Keratinocyte (primary cell): Measurements from ENCODE around the gene PPP1R7. TPM values are rescaled to one million over a fixed set of nuclear protein-coding genes. Genes with fewer than 3 reads are reported as not detected.

Source experiments
- DNase-seq: peaks from one replicate; pipeline ENCODE4 v3.0.0-alpha.2; 2011; ENCODE audit warnings: low read depth, missing footprints, low spot score
- FAIRE-seq: peaks from 2 replicates; lab custom pipeline; 2011; peaks lifted over from hg19 to GRCh38; lab: Jason Lieb, UNC
- H2AFZ ChIP-seq: 2 replicates; pipeline ENCODE4 v1.6.0; 2012; ENCODE audit warnings: low read length, control low read depth, inconsistent platforms; ENCODE audit not compliant: control insufficient read depth
- H3K27ac ChIP-seq: 2 replicates; pipeline ENCODE4 v1.5.1; 2011; ENCODE audit warnings: low read length; ENCODE audit not compliant: control insufficient read depth, insufficient read depth
- H3K27me3 ChIP-seq: 3 replicates; pipeline ENCODE4 v1.6.0; 2011; ENCODE audit warnings: low read length; ENCODE audit not compliant: control insufficient read depth, insufficient read depth; ENCODE audit errors: extremely low read depth
- H3K36me3 ChIP-seq, 2 experiments: 2 replicates in 1 of 2; 3 replicates in 1 of 2; pipeline ENCODE4 v1.5.1; 2011; ENCODE audit warnings: low read length in 2 of 2, mild to moderate bottlenecking in 1 of 2; ENCODE audit not compliant: control insufficient read depth in 2 of 2, insufficient read depth in 2 of 2; ENCODE audit errors: extremely low read depth in 1 of 2
- H3K4me1 ChIP-seq: 3 replicates; pipeline ENCODE4 v1.5.1; 2011; ENCODE audit warnings: low read length; ENCODE audit not compliant: control insufficient read depth, insufficient read depth; ENCODE audit errors: extremely low read depth
- H3K4me2 ChIP-seq: 3 replicates; pipeline ENCODE4 v1.6.0; 2011; ENCODE audit warnings: low read depth, low read length; ENCODE audit not compliant: control insufficient read depth, insufficient read depth; ENCODE audit errors: extremely low read depth
- H3K4me3 ChIP-seq, 3 experiments: fragments of 200-600 bp in 1 of 3; sonication (generic) in 1 of 3; 2 replicates in 2 of 3; 3 replicates in 1 of 3; pipeline ENCODE4 v1.5.1; 2011 to 2016; ENCODE audit warnings: low read length in 3 of 3, mild to moderate bottlenecking in 3 of 3, control low read depth in 2 of 3, inconsistent platforms in 1 of 3, low read depth in 1 of 3, mixed read lengths in 1 of 3, mixed run types in 1 of 3, moderate library complexity in 1 of 3; ENCODE audit not compliant: control insufficient read depth in 2 of 3, insufficient read depth in 2 of 3; ENCODE audit errors: extremely low read depth in 1 of 3
- H3K79me2 ChIP-seq: 2 replicates; pipeline ENCODE4 v1.6.0; 2012; ENCODE audit warnings: low read length; ENCODE audit not compliant: control insufficient read depth, insufficient read depth
- H3K9ac ChIP-seq: 3 replicates; pipeline ENCODE4 v1.6.0; 2011; ENCODE audit warnings: low read length; ENCODE audit not compliant: control insufficient read depth, insufficient read depth; ENCODE audit errors: extremely low read depth
- H3K9me1 ChIP-seq: 3 replicates; pipeline ENCODE4 v1.6.0; 2011; ENCODE audit warnings: low read length; ENCODE audit not compliant: control insufficient read depth, insufficient read depth; ENCODE audit errors: extremely low read depth
- H3K9me3 ChIP-seq: 2 replicates; pipeline ENCODE4 v1.5.1; 2012; ENCODE audit warnings: low read depth, low read length; ENCODE audit not compliant: control insufficient read depth
- H4K20me1 ChIP-seq: 3 replicates; pipeline ENCODE4 v1.6.0; 2011; ENCODE audit warnings: low read length; ENCODE audit not compliant: control insufficient read depth, insufficient read depth; ENCODE audit errors: extremely low read depth
- EZH2 ChIP-seq: IDR thresholded peaks from one replicate; pipeline ENCODE4 v1.6.1; 2012; ENCODE audit warnings: inconsistent platforms, mild to moderate bottlenecking, low read length, moderate library complexity
- dilution Hi-C: fragments of 300-500 bp; cut with MboI; formaldehyde crosslinking; loops from one replicate; pipeline ENCODE4 v1.7.0; 2020; ENCODE audit warnings: low sequenced_read_pairs; ENCODE audit not compliant: extremely low pct_ligation_motif_present
- polyA plus RNA-seq, 5 experiments: library from polyadenylated mRNA; depleted of rRNA in 3 of 5; stranded (reverse) in 3 of 5; stranded (forward) in 1 of 5; unstranded in 1 of 5; fragments of >200 nt; gene quantifications; 1 replicate in 1 of 5; 2 replicates in 3 of 5; 3 replicates in 1 of 5; pipeline versions ENCODE4 v1.2.1 to v1.2.3, GENCODE V29; 2011 to 2012; ENCODE audit warnings: missing spikeins in 2 of 5, low read depth in 1 of 5, low replicate concordance in 1 of 5
- TF ChIP-seq, protein P1 (sequence below), 3 experiments: IDR thresholded peaks in 1 of 3; conservative IDR thresholded peaks in 1 of 3; optimal IDR thresholded peaks in 1 of 3; 2 replicates in 2 of 3; 3 replicates in 1 of 3; pipeline versions ENCODE3 to v1.5.1; 2011; ENCODE audit warnings: low read length in 3 of 3, mild to moderate bottlenecking in 3 of 3, moderate library complexity in 2 of 3, control low read depth in 1 of 3, inconsistent platforms in 1 of 3; ENCODE audit not compliant: insufficient read depth in 2 of 3; ENCODE audit errors: extremely low read depth in 1 of 3

Gene PPP1R7
- polyA plus RNA-seq, 1 donor (not counting 4 experiments of a cell fraction or from before 2014, with no cell fraction given) = 84.9 TPM

- H3K9me3 ChIP-seq = no peaks in the 10 kb centered on the region
- DNase-seq (no peak), FAIRE-seq (no peak)
- dilution Hi-C loops = no loop called here
- H3K4me2 ChIP-seq = no peak overlapping the region
- no peak overlapping the region for H3K4me3 ChIP-seq
- H3K9ac ChIP-seq = no peak overlapping the region
- no peaks in the 10 kb centered on the region for H3K4me1 ChIP-seq
- H3K36me3 ChIP-seq = no peaks in the 10 kb centered on the region
- no peaks in the 10 kb centered on the region for H3K79me2 ChIP-seq
- no peaks in the 10 kb centered on the region for H3K9me1 ChIP-seq
- H2AFZ ChIP-seq = no peak overlapping the region
- H3K27me3 ChIP-seq = no peaks in the 10 kb centered on the region
- no peaks in the 10 kb centered on the region for H4K20me1 ChIP-seq
- no peak overlapping the region for H3K27ac ChIP-seq
- TF ChIP-seq, protein P1, sequence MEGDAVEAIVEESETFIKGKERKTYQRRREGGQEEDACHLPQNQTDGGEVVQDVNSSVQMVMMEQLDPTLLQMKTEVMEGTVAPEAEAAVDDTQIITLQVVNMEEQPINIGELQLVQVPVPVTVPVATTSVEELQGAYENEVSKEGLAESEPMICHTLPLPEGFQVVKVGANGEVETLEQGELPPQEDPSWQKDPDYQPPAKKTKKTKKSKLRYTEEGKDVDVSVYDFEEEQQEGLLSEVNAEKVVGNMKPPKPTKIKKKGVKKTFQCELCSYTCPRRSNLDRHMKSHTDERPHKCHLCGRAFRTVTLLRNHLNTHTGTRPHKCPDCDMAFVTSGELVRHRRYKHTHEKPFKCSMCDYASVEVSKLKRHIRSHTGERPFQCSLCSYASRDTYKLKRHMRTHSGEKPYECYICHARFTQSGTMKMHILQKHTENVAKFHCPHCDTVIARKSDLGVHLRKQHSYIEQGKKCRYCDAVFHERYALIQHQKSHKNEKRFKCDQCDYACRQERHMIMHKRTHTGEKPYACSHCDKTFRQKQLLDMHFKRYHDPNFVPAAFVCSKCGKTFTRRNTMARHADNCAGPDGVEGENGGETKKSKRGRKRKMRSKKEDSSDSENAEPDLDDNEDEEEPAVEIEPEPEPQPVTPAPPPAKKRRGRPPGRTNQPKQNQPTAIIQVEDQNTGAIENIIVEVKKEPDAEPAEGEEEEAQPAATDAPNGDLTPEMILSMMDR (optimal IDR thresholded peaks at IDR 0.05 in 1 of 3, IDR thresholded peaks at IDR 0.05 in 1 of 3, conservative IDR thresholded peaks at IDR 0.05 in 1 of 3; ENCODE audit: extremely low read depth in 1 of 3, insufficient read depth in 2 of 3, low read length in 3 of 3) = no peak
- TF ChIP-seq EZH2 = no peak
These were observed 54.8 kb downstream of the PPP1R7 start for GRCh38 chr2:241205086-241205485.

DNA sequence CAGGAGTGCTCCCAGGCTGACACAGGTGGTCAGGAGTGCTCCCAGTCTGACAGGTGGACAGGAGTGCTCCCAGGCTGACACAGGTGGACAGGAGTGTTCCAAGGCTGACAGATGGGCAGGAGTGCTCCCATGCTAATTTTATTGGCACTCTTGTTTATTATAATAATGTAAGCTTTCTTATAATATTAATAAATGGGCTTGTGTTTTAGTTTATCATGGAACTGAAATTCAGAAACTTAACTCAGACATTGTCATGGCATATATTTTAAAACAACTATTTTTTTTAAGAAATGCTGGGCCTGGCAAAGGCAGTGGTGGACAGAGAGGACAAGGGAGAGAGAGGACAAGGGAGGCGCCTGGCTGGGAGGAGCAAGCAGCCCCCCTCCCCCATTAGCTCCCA is 56.9 kb downstream of the PPP1R7 start:
- Histone ChIP-seq H3K4me1 (no peaks in the 10 kb centered on the region), H3K27me3 (peaks cover 3% of the 10 kb centered on the region), H3K27ac (no peak overlapping the region), H3K9me1 (no peaks in the 10 kb centered on the region), H3K36me3 (no peaks in the 10 kb centered on the region), H3K9ac (no peak overlapping the region), H3K4me2 (no peak overlapping the region), H3K4me3 (no peak overlapping the region), H4K20me1 (no peaks in the 10 kb centered on the region), H3K9me3 (no peaks in the 10 kb centered on the region), H2AFZ (no peak overlapping the region), H3K79me2 (no peaks in the 10 kb centered on the region)
- no peak for DNase-seq
- FAIRE-seq = no peak
- dilution Hi-C loops = no loop called here
- no peak for TF ChIP-seq EZH2
- TF ChIP-seq, protein P1 (optimal IDR thresholded peaks at IDR 0.05 in 1 of 3, IDR thresholded peaks at IDR 0.05 in 1 of 3, conservative IDR thresholded peaks at IDR 0.05 in 1 of 3; ENCODE audit: extremely low read depth in 1 of 3, insufficient read depth in 2 of 3, low read length in 3 of 3) = no peak
